Endodermal cell (in vitro differentiated cells): ENCODE data around the gene MB21D2. TPM values are rescaled to one million over a fixed set of nuclear protein-coding genes. Genes with fewer than 3 reads are reported as not detected.
"Not testable (repeated sequence)": the region's sequence is repeated elsewhere in the genome, so short reads cannot be mapped to it uniquely, and the experiment has no call there.

Experiments used
- DNase-seq: peaks from one replicate; pipeline ENCODE4 v3.0.0-alpha.2; 2017
- H3K27ac ChIP-seq: 2 replicates; pipeline ENCODE4 v1.5.1; 2013; ENCODE audit warnings: mild to moderate bottlenecking, low read depth, low read length, moderate library complexity
- H3K27me3 ChIP-seq: 2 replicates; pipeline ENCODE4 v1.6.1; 2013; ENCODE audit warnings: mild to moderate bottlenecking, low read length, moderate library complexity; ENCODE audit not compliant: insufficient read depth, control insufficient read depth, poor library complexity, severe bottlenecking
- H3K36me3 ChIP-seq: 2 replicates; pipeline ENCODE4 v1.7.0; 2013; ENCODE audit warnings: mild to moderate bottlenecking, low read length, moderate library complexity; ENCODE audit not compliant: control insufficient read depth, insufficient read depth
- H3K4me1 ChIP-seq: one replicate; pipeline ENCODE4 v1.7.0; 2013; ENCODE audit warnings: low read length; ENCODE audit not compliant: control insufficient read depth, insufficient read depth
- H3K4me3 ChIP-seq: 2 replicates; pipeline ENCODE4 v1.5.1; 2013; ENCODE audit warnings: mild to moderate bottlenecking, low read length, moderate library complexity
- H3K9ac ChIP-seq: 2 replicates; pipeline ENCODE4 v1.6.1; 2013; ENCODE audit warnings: mild to moderate bottlenecking, low read length, moderate library complexity; ENCODE audit not compliant: poor library complexity, severe bottlenecking; ENCODE audit errors: extremely low read depth
- H3K9me3 ChIP-seq: 2 replicates; pipeline ENCODE4 v1.6.1; 2013; ENCODE audit warnings: mild to moderate bottlenecking, low read length, moderate library complexity; ENCODE audit not compliant: control insufficient read depth
- H3K27ac Mint-ChIP-seq: 2 replicates; pipeline ENCODE4 v1.8.0; 2020; ENCODE audit warnings: mixed read lengths
- H3K27me3 Mint-ChIP-seq: 2 replicates; pipeline ENCODE4 v1.8.0; 2021; ENCODE audit warnings: mild to moderate bottlenecking, mixed read lengths; ENCODE audit not compliant: insufficient read depth
- H3K36me3 Mint-ChIP-seq: 2 replicates; pipeline ENCODE4 v1.8.0; 2020; ENCODE audit warnings: low read depth, mixed read lengths
- H3K4me1 Mint-ChIP-seq: 2 replicates; pipeline ENCODE4 v1.8.0; 2020; ENCODE audit warnings: mixed read lengths
- H3K4me3 Mint-ChIP-seq: 2 replicates; pipeline ENCODE4 v1.8.0; 2020; ENCODE audit warnings: mild to moderate bottlenecking, moderate library complexity, mixed read lengths
- H3K9me3 Mint-ChIP-seq: 2 replicates; pipeline ENCODE4 v1.8.0; 2020; ENCODE audit warnings: mild to moderate bottlenecking, mixed read lengths
- CTCF ChIP-seq: fragments of 200-600 bp; sonication (generic); conservative IDR thresholded peaks from 2 replicates; pipeline ENCODE4 v1.5.0; 2021; ENCODE audit warnings: antibody characterized with exemption, mild to moderate bottlenecking
- WGBS, 2 experiments: methylation state at CpG; one replicate each; pipeline versions ENCODE4 v1.1.5 to v1.1.7; 2013; ENCODE audit warnings: missing lambda C conversion rate in 2 of 2, mixed read lengths in 1 of 2; ENCODE audit not compliant: insufficient coverage in 1 of 2, insufficient read length in 1 of 2; 5-methylcytosine and 5-hydroxymethylcytosine counted together
- total RNA-seq, 2 donors: library from RNA; stranded (reverse); fragmentation: NEBNext Ultra II Directional in 1 of 2; extraction: Animal tissue kit (Norgen Biotek cat#: 25700) in 1 of 2; gene quantifications; 2 replicates in 1 of 2; 3 replicates in 1 of 2; pipeline ENCODE4 v1.2.1, GENCODE V29; 2021

The MB21D2 gene
- total RNA-seq, 2 donors from 2014 or later, result 5.7 to 6.9 TPM

- Histone ChIP-seq H3K27ac (no peak overlapping the region), H3K27me3 (no peaks in the 10 kb centered on the region), H3K36me3 (peaks cover 5% of the 10 kb centered on the region), H3K9ac (no peak overlapping the region), H3K4me3 (no peak overlapping the region), H3K4me1 (no peaks in the 10 kb centered on the region), H3K9me3 (no peaks in the 10 kb centered on the region)
- H3K4me1 Mint-ChIP-seq, result peaks cover 5% of the 10 kb centered on the region
- H3K9me3 Mint-ChIP-seq, result no peaks in the 10 kb centered on the region
- DNase-seq, result no peak
- H3K27me3 Mint-ChIP-seq, result no peaks in the 10 kb centered on the region
- peaks cover 11% of the 10 kb centered on the region for H3K36me3 Mint-ChIP-seq
- no peak for TF ChIP-seq CTCF
- no peak overlapping the region for H3K4me3 Mint-ChIP-seq
- no peak overlapping the region for H3K27ac Mint-ChIP-seq
- WGBS, 2 experiments, result 87 to 94% methylated on average over 2 to 6 of the region's 6 CpGs
Measured at GRCh38 chr3:192795021-192795420, 122.6 kb downstream of the MB21D2 start.

GRCh38 chr3:192794216-192794615 is 123.4 kb downstream of the MB21D2 start:
- no peaks in the 10 kb centered on the region for H3K9me3 ChIP-seq
- H3K27me3 ChIP-seq, result no peaks in the 10 kb centered on the region
- Mint-ChIP-seq H3K9me3 (peaks cover 4% of the 10 kb centered on the region), H3K4me3 (no peak overlapping the region), H3K4me1 (peaks cover 5% of the 10 kb centered on the region), H3K27ac (no peak overlapping the region), H3K27me3 (no peaks in the 10 kb centered on the region), H3K36me3 (peaks cover 11% of the 10 kb centered on the region)
- H3K4me1 ChIP-seq, result no peaks in the 10 kb centered on the region
- H3K4me3 ChIP-seq, result no peak overlapping the region
- no peak overlapping the region for H3K27ac ChIP-seq
- no peak for TF ChIP-seq CTCF
- 93 to 100% methylated on average over 1 to 3 of the region's 3 CpGs for WGBS, 2 experiments
- H3K9ac ChIP-seq, result no peak overlapping the region
- peaks cover 4% of the 10 kb centered on the region for H3K36me3 ChIP-seq
- no peak for DNase-seq

- Mint-ChIP-seq H3K4me3 (peak overlapping the region; percentile 46), H3K4me1 (peaks cover 10% of the 10 kb centered on the region)
- not testable (repeated sequence) for H3K9me3 Mint-ChIP-seq, H3K27me3 Mint-ChIP-seq, H3K4me1 ChIP-seq, H3K9ac ChIP-seq, H3K36me3 Mint-ChIP-seq, H3K27me3 ChIP-seq, H3K36me3 ChIP-seq, H3K27ac ChIP-seq, H3K27ac Mint-ChIP-seq, H3K9me3 ChIP-seq, H3K4me3 ChIP-seq
- 97% methylated on average over 57 of the region's 57 CpGs; no CpG with 5 or more reads in 1 of the 2 experiments for WGBS, 2 experiments
- DNase-seq, result peak; percentile 85
- TF ChIP-seq CTCF, result peak; percentile 72
Measured at GRCh38 chr3:192788816-192789515, 128.7 kb downstream of the MB21D2 start.
